A549 (cell line): ENCODE measurements around the gene DOK7. TPM values are rescaled to one million over a fixed set of nuclear protein-coding genes. Genes with fewer than 3 reads are reported as not detected.

Source experiments
- ATAC-seq, 2 experiments: fragments of 200-7000 bp in 1 of 2; fragments of >200 bp in 1 of 2; cut with Nextera tagmentation in 1 of 2; cut with Tn5 transposase in 1 of 2; 3 replicates each; pipeline versions ENCODE4 v1.8.0 to v1.9.1; 2018 to 2020; ENCODE audit warnings: mild to moderate bottlenecking in 1 of 2, moderate library complexity in 1 of 2
- CTCF ChIA-PET: fragments of 300-600 bp; sonication (Branson Sonifier 250); formaldehyde crosslinking; extraction: SDS; loops from one replicate; lab custom pipeline; 2021; ENCODE audit warnings: antibody characterized with exemption, inconsistent platforms; lab: Yijun Ruan, JAX
- POLR2A ChIA-PET: fragments of 350-600 bp; formaldehyde crosslinking; extraction: SDS; loops from one replicate; lab custom pipeline; 2021; ENCODE audit warnings: antibody characterized with exemption, inconsistent platforms; lab: Yijun Ruan, JAX
- DNase-seq, 2 experiments: peaks; one replicate each; pipeline versions ENCODE4 v3.0.0 to v3.0.0-alpha.2; 2011 to 2016; ENCODE audit warnings: low read depth in 1 of 2, low spot score in 1 of 2
- FAIRE-seq: peaks from 2 replicates; lab custom pipeline; 2011; peaks lifted over from hg19 to GRCh38; lab: Jason Lieb, UNC
- H3K27ac ChIP-seq, 2 experiments: fragments of >200 bp; sonication (Bioruptor Twin); formaldehyde crosslinking; 3 replicates each; pipeline ENCODE4 v1.5.1; 2016 to 2017
- H3K4me1 ChIP-seq: fragments of >200 bp; sonication (Bioruptor Twin); formaldehyde crosslinking; 3 replicates; pipeline ENCODE4 v1.6.1; 2016
- H3K4me2 ChIP-seq: fragments of >200 bp; sonication (Bioruptor Twin); formaldehyde crosslinking; 3 replicates; pipeline ENCODE4 v1.6.1; 2016
- H3K4me3 ChIP-seq: fragments of >200 bp; sonication (Bioruptor Twin); formaldehyde crosslinking; 3 replicates; pipeline ENCODE4 v1.5.1; 2016
- H3K9me3 ChIP-seq: fragments of >200 bp; sonication (Bioruptor Twin); formaldehyde crosslinking; 3 replicates; pipeline ENCODE4 v1.6.1; 2016
- ATOH8 ChIP-seq: fragments of 250-450 bp; sonication (Bioruptor Pico); IDR thresholded peaks from 2 replicates; pipeline ENCODE4 v1.5.0; 2020; ENCODE audit warnings: low read depth, mild to moderate bottlenecking, moderate library complexity
- BCL3 ChIP-seq: fragments of >200 bp; sonication (Bioruptor Twin); formaldehyde crosslinking; IDR thresholded peaks from 3 replicates; pipeline ENCODE4 v1.6.1; 2016
- BHLHE40 ChIP-seq: IDR thresholded peaks from 2 replicates; pipeline ENCODE4 v1.6.1; 2012; ENCODE audit warnings: low read depth, low read length, inconsistent platforms
- CBX2 ChIP-seq: fragments of 200-600 bp; sonication (generic); IDR thresholded peaks from 2 replicates; pipeline ENCODE4 v1.6.1; 2016; ENCODE audit warnings: low read depth, mild to moderate bottlenecking, borderline replicate concordance
- EHMT2 ChIP-seq: fragments of 200-600 bp; sonication (generic); IDR thresholded peaks from 2 replicates; pipeline ENCODE4 v1.6.1; 2016; ENCODE audit warnings: antibody characterized with exemption, low read depth, mild to moderate bottlenecking, moderate library complexity
- EP300 ChIP-seq, 2 experiments: fragments of >200 bp; sonication (Bioruptor Twin); formaldehyde crosslinking; IDR thresholded peaks; 2 replicates in 1 of 2; 3 replicates in 1 of 2; pipeline ENCODE4 v1.6.1; 2016 to 2017
- GATA3 ChIP-seq: IDR thresholded peaks from 2 replicates; pipeline ENCODE4 v1.6.1; 2012; ENCODE audit warnings: borderline replicate concordance
- MAFK ChIP-seq: fragments of 450-650 bp; IDR thresholded peaks from 2 replicates; pipeline ENCODE4 v1.6.1; 2014; ENCODE audit not compliant: partially characterized antibody
- MAZ ChIP-seq: fragments of 150-350 bp; IDR thresholded peaks from 2 replicates; pipeline ENCODE4 v1.6.1; 2014; ENCODE audit warnings: antibody characterized with exemption, low read depth, low read length, borderline replicate concordance
- PHF8 ChIP-seq: fragments of 200-600 bp; sonication (generic); IDR thresholded peaks from 2 replicates; pipeline ENCODE4 v1.6.1; 2016; ENCODE audit warnings: low read depth, mild to moderate bottlenecking, antibody characterized with exemption, moderate library complexity, borderline replicate concordance
- SREBF2 ChIP-seq: fragments of 450-650 bp; IDR thresholded peaks from 2 replicates; pipeline ENCODE4 v1.6.1; 2014; ENCODE audit warnings: mild to moderate bottlenecking, moderate library complexity
- TFCP2L1 ChIP-seq: fragments of 250-450 bp; sonication (Bioruptor Pico); IDR thresholded peaks from 2 replicates; pipeline ENCODE4 v1.5.0; 2021; ENCODE audit warnings: mild to moderate bottlenecking
- ZFP36 ChIP-seq: fragments of 450-650 bp; IDR thresholded peaks from 2 replicates; pipeline ENCODE4 v1.6.1; 2014; ENCODE audit warnings: borderline replicate concordance; ENCODE audit not compliant: partially characterized antibody
- ZNF302 ChIP-seq: fragments of 250-450 bp; sonication (Bioruptor Pico); IDR thresholded peaks from 2 replicates; pipeline ENCODE4 v1.9.0; 2021; ENCODE audit warnings: inconsistent platforms, mild to moderate bottlenecking, moderate library complexity
- ZSCAN20 ChIP-seq: fragments of 250-450 bp; sonication (Bioruptor Pico); IDR thresholded peaks from 2 replicates; pipeline ENCODE4 v1.8.0; 2022; ENCODE audit warnings: mild to moderate bottlenecking, moderate library complexity
- WGBS: methylation state at CpG from one replicate; pipeline ENCODE4 v1.1.6; 2017; ENCODE audit errors: missing lambda C conversion rate; 5-methylcytosine and 5-hydroxymethylcytosine counted together
- polyA plus RNA-seq, 4 experiments: library from polyadenylated mRNA; depleted of rRNA in 3 of 4; stranded (reverse); fragments of >200 nt; fragmentation: RNase III in 1 of 4; extraction: RNeasy Plus Mini Kit Qiagen cat#74134 plus additional on column Dnase treatment in 1 of 4; gene quantifications; 2 replicates in 3 of 4; 3 replicates in 1 of 4; pipeline ENCODE4 v1.2.3, GENCODE V29; 2011 to 2017

Gene DOK7
- polyA plus RNA-seq, 2 of the 4 experiments (the other 2 are of a cell fraction): 0.17 to 0.21 TPM

DNA sequence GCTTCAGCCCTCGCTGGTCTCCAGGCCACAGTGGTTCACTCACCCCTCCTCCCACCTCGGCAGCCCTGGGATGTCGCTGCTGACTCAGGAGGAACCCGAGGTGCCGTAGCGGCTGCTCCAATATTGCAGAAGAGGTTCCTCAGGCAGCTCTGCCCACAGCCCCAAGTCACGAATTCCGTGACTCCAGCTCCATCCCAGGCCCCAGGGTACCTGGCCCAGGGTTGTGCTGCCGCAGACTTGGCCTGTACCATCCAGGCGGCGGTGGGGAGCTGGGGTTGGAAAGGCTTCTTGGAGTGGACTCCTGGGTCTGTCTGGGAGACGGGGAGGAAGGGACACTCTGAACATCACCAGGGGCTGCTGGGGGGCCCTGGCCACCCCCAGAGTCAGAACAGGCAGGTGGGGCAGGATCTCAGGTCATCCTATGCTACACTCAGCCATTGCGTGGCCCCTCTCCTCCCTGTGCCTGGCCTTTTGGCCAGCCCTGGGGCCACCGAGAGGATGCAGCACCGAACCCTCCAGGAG, 22.1 kb upstream of the DOK7 start:
- no peak for ATAC-seq
- Histone ChIP-seq H3K4me2 (no peak overlapping the region), H3K9me3 (no peaks in the 10 kb centered on the region)
- TF ChIP-seq BCL3 (no peak), EP300 (IDR thresholded peaks at IDR 0.05) (no peak), TFCP2L1 (CRISPR knock-in tag) (no peak)
- TF ChIP-seq, all 56 proteins: peak for 0
- Histone ChIP-seq H3K4me3 (no peak overlapping the region), H3K4me1 (peaks cover 23% of the 10 kb centered on the region), H3K27ac (peak overlapping the region in 1 of 2 experiments; percentile 53; a peak in 3 of 6 replicates)
- CTCF ChIA-PET: interaction anchor here (0.7 to 4.5 kb wide), 6 partner anchors 14 to 334 kb away, joined by 3 to 30 read pairs (median 4); no protein-coding TSS in a partner anchor
- POLR2A ChIA-PET: no interaction called here
- WGBS: 56% methylated on average over 9 of the region's 15 CpGs
- FAIRE-seq (no peak), DNase-seq (no peak)

- H3K27ac ChIP-seq: peak within 1 kb of the TSS in 1 of 2 experiments; percentile 53; a peak in 3 of 6 replicates
- no peak for ATAC-seq
- H3K4me2 ChIP-seq: no peak within 1 kb of the TSS
- 89% methylated on average over 3 of the region's 27 CpGs for WGBS
- ChIA-PET CTCF (interaction anchor here (0.7 to 4.5 kb wide), 7 partner anchors 13 to 336 kb away, joined by 3 to 30 read pairs (median 4); no protein-coding TSS in a partner anchor), POLR2A (no interaction called here)
- peak in 1 of 2 experiments; percentile 34 for DNase-seq
- TF ChIP-seq MAFK (no peak), BHLHE40 (no peak), MAZ (no peak), CBX2 (no peak), GATA3 (no peak), ZSCAN20 (CRISPR knock-in tag) (no peak), ZFP36 (peak; percentile 93), BCL3 (no peak), ATOH8 (CRISPR knock-in tag) (no peak)
- FAIRE-seq: no peak
- H3K4me1 ChIP-seq: peaks cover 15% of the 10 kb centered on the region
- no peaks in the 10 kb centered on the region for H3K9me3 ChIP-seq
- no peak within 1 kb of the TSS for H3K4me3 ChIP-seq
Observed at GRCh38 chr4:3441501-3442459, 21.3 kb upstream of the DOK7 start, which contains the start of gene HGFAC. Gene HGFAC, plus strand, starts transcription at chr4:3441968. Its CDS starts 34 bp downstream, at chr4:3442002.

GRCh38 chr4:3442460-3442958, 20.6 kb upstream of the DOK7 start:
- WGBS: 100% methylated on average over 1 of the region's 14 CpGs
- peaks cover 8% of the 10 kb centered on the region for H3K4me1 ChIP-seq
- ChIA-PET CTCF (interaction anchor here (0.6 to 4.5 kb wide), 15 partner anchors 8 to 434 kb away, joined by 3 to 30 read pairs (median 4); no protein-coding TSS in a partner anchor), POLR2A (no interaction called here)
- no peak overlapping the region for H3K27ac ChIP-seq
- no peak for TF ChIP-seq EHMT2
- TF ChIP-seq PHF8: no peak
- TF ChIP-seq SREBF2: no peak
- no peak for TF ChIP-seq ZNF302 (CRISPR knock-in tag)
- H3K4me3 ChIP-seq: no peak overlapping the region
- no peak overlapping the region for H3K4me2 ChIP-seq
- DNase-seq: no peak
- FAIRE-seq: no peak
- no peak for ATAC-seq
- no peaks in the 10 kb centered on the region for H3K9me3 ChIP-seq
